ENCODE measurements around the gene SRRM3. TPM values are rescaled to one million over a fixed set of nuclear protein-coding genes. Genes with fewer than 3 reads are reported as not detected.

Gene SRRM3
- total RNA-seq, 4 donors from 2014 or later: 8.0 to 22.4 (median 10.8) TPM

DNA sequence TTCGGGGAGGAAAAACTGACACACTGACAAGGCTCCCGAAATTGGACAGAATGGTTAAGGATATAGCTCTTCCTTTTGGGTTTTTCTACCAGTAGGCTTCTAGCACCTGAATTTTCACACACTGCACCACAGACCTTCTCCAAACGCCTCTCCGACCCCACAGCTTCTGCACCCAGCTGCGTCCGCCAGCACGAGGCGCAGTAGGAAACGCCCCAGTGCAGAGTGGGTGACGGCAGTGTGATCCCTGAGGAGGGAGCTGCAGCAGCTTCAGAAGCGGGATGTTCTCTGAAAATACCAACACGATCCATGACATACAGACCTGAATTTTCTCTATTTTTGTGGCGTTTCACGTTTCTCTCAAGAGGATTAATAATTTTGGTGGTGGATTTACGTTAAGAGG lies 126.7 kb downstream of the SRRM3 start:
- WGBS, 2 donors: 71% methylated on average over 8 to 13 of the region's 15 CpGs
- H3K27me3 ChIP-seq: no peaks in the 10 kb centered on the region
- no peak for TF ChIP-seq POLR2A (IDR thresholded peaks at IDR 0.05)
- TF ChIP-seq, protein P1, sequence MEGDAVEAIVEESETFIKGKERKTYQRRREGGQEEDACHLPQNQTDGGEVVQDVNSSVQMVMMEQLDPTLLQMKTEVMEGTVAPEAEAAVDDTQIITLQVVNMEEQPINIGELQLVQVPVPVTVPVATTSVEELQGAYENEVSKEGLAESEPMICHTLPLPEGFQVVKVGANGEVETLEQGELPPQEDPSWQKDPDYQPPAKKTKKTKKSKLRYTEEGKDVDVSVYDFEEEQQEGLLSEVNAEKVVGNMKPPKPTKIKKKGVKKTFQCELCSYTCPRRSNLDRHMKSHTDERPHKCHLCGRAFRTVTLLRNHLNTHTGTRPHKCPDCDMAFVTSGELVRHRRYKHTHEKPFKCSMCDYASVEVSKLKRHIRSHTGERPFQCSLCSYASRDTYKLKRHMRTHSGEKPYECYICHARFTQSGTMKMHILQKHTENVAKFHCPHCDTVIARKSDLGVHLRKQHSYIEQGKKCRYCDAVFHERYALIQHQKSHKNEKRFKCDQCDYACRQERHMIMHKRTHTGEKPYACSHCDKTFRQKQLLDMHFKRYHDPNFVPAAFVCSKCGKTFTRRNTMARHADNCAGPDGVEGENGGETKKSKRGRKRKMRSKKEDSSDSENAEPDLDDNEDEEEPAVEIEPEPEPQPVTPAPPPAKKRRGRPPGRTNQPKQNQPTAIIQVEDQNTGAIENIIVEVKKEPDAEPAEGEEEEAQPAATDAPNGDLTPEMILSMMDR (IDR thresholded peaks at IDR 0.05): no peak
- H3K4me3 ChIP-seq: no peak overlapping the region
- peaks cover 0 to 52% (median 0%) of the 10 kb centered on the region in 3 donors for H3K4me1 ChIP-seq
- intact Hi-C loops (cut with DNase I): no loop called here
- H3K27ac ChIP-seq: no peak overlapping the region
- DNase-seq: no peak
- no peaks in the 10 kb centered on the region for H3K9me3 ChIP-seq
- H3K36me3 ChIP-seq: peaks cover 13 to 87% (median 20%) of the 10 kb centered on the region in 3 donors

- Histone ChIP-seq H3K4me1 (peaks cover 0 to 63% (median 0%) of the 10 kb centered on the region in 3 donors), H3K27me3 (no peaks in the 10 kb centered on the region), H3K36me3 (peaks cover 13 to 79% (median 20%) of the 10 kb centered on the region in 3 donors), H3K27ac (no peak overlapping the region), H3K9me3 (no peaks in the 10 kb centered on the region), H3K4me3 (no peak overlapping the region)
- no peak for DNase-seq
- no peak for TF ChIP-seq POLR2A (IDR thresholded peaks at IDR 0.05)
- TF ChIP-seq, protein P1 (IDR thresholded peaks at IDR 0.05): no peak
- intact Hi-C loops (cut with DNase I): no loop called here
- 87 to 89% methylated on average over 12 to 19 of the region's 29 CpGs for WGBS, 2 donors
Observed at GRCh38 chr7:76329479-76329878, 127.8 kb downstream of the SRRM3 start.

- WGBS, 2 donors: 51 to 70% methylated on average over 4 of the region's 4 CpGs
- H3K36me3 ChIP-seq: peaks cover 10 to 75% (median 19%) of the 10 kb centered on the region in 3 donors
- no peak overlapping the region for H3K27ac ChIP-seq
- H3K4me1 ChIP-seq: peaks cover 0 to 66% (median 0%) of the 10 kb centered on the region in 3 donors
- no peak for DNase-seq
- no peak overlapping the region for H3K4me3 ChIP-seq
- no peaks in the 10 kb centered on the region for H3K27me3 ChIP-seq
- intact Hi-C loops (cut with DNase I): no loop called here
- H3K9me3 ChIP-seq: no peaks in the 10 kb centered on the region
- TF ChIP-seq, protein P1 (IDR thresholded peaks at IDR 0.05): no peak
- no peak for TF ChIP-seq POLR2A (IDR thresholded peaks at IDR 0.05)
Observed at GRCh38 chr7:76330261-76330660, 128.6 kb downstream of the SRRM3 start.

DNA sequence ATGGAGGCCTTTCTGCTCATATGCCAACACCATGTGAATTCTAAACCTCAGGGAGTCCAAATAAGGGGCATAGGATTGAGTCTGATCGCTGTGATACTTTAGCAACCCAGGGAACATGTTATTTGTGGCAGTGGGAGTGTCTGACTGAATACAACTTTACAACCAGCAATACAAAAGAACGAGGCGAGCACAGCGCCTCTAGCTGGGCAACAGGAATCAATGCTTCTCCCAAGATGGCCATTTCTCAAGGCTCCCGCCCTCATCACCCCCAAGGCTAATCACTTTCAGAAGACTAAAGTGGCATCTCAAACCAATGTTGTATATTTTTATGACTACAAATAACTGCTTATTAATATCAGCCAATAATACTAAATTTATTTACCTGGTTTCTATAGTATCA lies 129.0 kb downstream of the SRRM3 start:
- TF ChIP-seq, protein P1 (IDR thresholded peaks at IDR 0.05): no peak
- TF ChIP-seq POLR2A (IDR thresholded peaks at IDR 0.05): no peak
- intact Hi-C loops (cut with DNase I): no loop called here
- H3K4me1 ChIP-seq: peaks cover 0 to 67% (median 0%) of the 10 kb centered on the region in 3 donors
- no peaks in the 10 kb centered on the region for H3K27me3 ChIP-seq
- no peak overlapping the region for H3K27ac ChIP-seq
- no peak overlapping the region for H3K4me3 ChIP-seq
- H3K9me3 ChIP-seq: no peaks in the 10 kb centered on the region
- 72 to 86% methylated on average over 5 of the region's 5 CpGs for WGBS, 2 donors
- DNase-seq: no peak
- peaks cover 9 to 75% (median 15%) of the 10 kb centered on the region in 3 donors for H3K36me3 ChIP-seq

- H3K27ac ChIP-seq: no peak overlapping the region
- 51 to 69% methylated on average over 9 of the region's 9 CpGs for WGBS, 2 donors
- H3K27me3 ChIP-seq: no peaks in the 10 kb centered on the region
- TF ChIP-seq POLR2A (IDR thresholded peaks at IDR 0.05): no peak
- TF ChIP-seq, protein P1 (IDR thresholded peaks at IDR 0.05): no peak
- H3K9me3 ChIP-seq: no peaks in the 10 kb centered on the region
- no peak overlapping the region for H3K4me3 ChIP-seq
- H3K4me1 ChIP-seq: peaks cover 0 to 66% (median 0%) of the 10 kb centered on the region in 3 donors
- DNase-seq: no peak
- intact Hi-C loops (cut with DNase I): no loop called here
- peaks cover 9 to 67% (median 10%) of the 10 kb centered on the region in 3 donors for H3K36me3 ChIP-seq
Observed at GRCh38 chr7:76332078-76332477, 130.4 kb downstream of the SRRM3 start.

Data from esophagus squamous epithelium (tissue), 5 donors.